GM12878 (cell line): ENCODE measurements around the gene NUP210L. TPM values are rescaled to one million over a fixed set of nuclear protein-coding genes. Genes with fewer than 3 reads are reported as not detected.
"Not testable (repeated sequence)": the region's sequence is repeated elsewhere in the genome, so short reads cannot be mapped to it uniquely, and the experiment has no call there.

ENCODE experiments used
- ATAC-seq: fragments of 200-7000 bp; cut with Tn5 transposase; 3 replicates; pipeline ENCODE4 v1.9.1; 2020; ENCODE audit warnings: mild to moderate bottlenecking, moderate library complexity
- BruUV-seq: library from RNA; stranded (reverse); fragments of 400-500 nt; replicated peaks from 2 replicates; lab custom pipeline; 2021; lab: Mats Ljungman, UMichigan
- CTCF ChIA-PET: fragments of 300-600 bp; sonication (Branson Sonifier 250); formaldehyde crosslinking; extraction: SDS; loops from one replicate; lab custom pipeline; 2021; ENCODE audit warnings: inconsistent platforms; lab: Yijun Ruan, JAX
- POLR2A ChIA-PET: fragments of 350-600 bp; formaldehyde crosslinking; extraction: SDS; loops from one replicate; lab custom pipeline; 2021; ENCODE audit warnings: inconsistent platforms; lab: Charles Lee
- RAD21 ChIA-PET: fragments of 300-600 bp; sonication (Branson Sonifier 250); formaldehyde crosslinking; loops from one replicate; lab custom pipeline; 2023; ENCODE audit warnings: antibody characterized with exemption; ENCODE audit not compliant: unreplicated experiment; lab: Charles Lee
- SMC1A ChIA-PET: fragments of 300-600 bp; sonication (Branson Sonifier 250); formaldehyde crosslinking; loops from one replicate; lab custom pipeline; 2023; ENCODE audit not compliant: unreplicated experiment, uncharacterized antibody; lab: Charles Lee
- DNase-seq: peaks from one replicate; pipeline ENCODE4 v3.0.0-alpha.2; 2011; ENCODE audit warnings: low read depth, low spot score
- FAIRE-seq: peaks from 3 replicates; lab custom pipeline; 2011; peaks lifted over from hg19 to GRCh38; lab: Jason Lieb, UNC
- H2AFZ ChIP-seq: 2 replicates; pipeline ENCODE4 v1.6.0; 2011; ENCODE audit warnings: low read depth, low read length, control low read depth; ENCODE audit not compliant: control insufficient read depth
- H3K27ac ChIP-seq: 2 replicates; pipeline ENCODE4 v1.5.1; 2011; ENCODE audit warnings: control low read depth; ENCODE audit not compliant: control insufficient read depth, insufficient read depth
- H3K27me3 ChIP-seq, 2 experiments: replicated peaks in 1 of 2; 2 replicates each; pipeline versions ENCODE4 v1.6.0 to v1.6.1; 2011; ENCODE audit warnings: low read length in 1 of 2; ENCODE audit not compliant: control insufficient read depth in 2 of 2, insufficient read depth in 2 of 2
- H3K36me3 ChIP-seq, 2 experiments: 2 replicates each; pipeline ENCODE4 v1.5.1; 2011; ENCODE audit warnings: low read length in 1 of 2; ENCODE audit not compliant: control insufficient read depth in 2 of 2, insufficient read depth in 2 of 2
- H3K4me1 ChIP-seq: 2 replicates; pipeline ENCODE4 v1.6.1; 2011; ENCODE audit warnings: mild to moderate bottlenecking, low read length, moderate library complexity, mixed read lengths; ENCODE audit not compliant: control insufficient read depth, insufficient read depth
- H3K4me2 ChIP-seq: 2 replicates; pipeline ENCODE4 v1.6.0; 2011; ENCODE audit warnings: control low read depth; ENCODE audit not compliant: control insufficient read depth, insufficient read depth
- H3K4me3 ChIP-seq: fragments of 200-600 bp; sonication (generic); 2 replicates; pipeline ENCODE4 v1.5.1; 2016
- H3K79me2 ChIP-seq: 2 replicates; pipeline ENCODE4 v1.6.0; 2011; ENCODE audit warnings: low read length; ENCODE audit not compliant: control insufficient read depth, insufficient read depth
- H3K9ac ChIP-seq: 2 replicates; pipeline ENCODE4 v1.8.0; 2011; ENCODE audit warnings: low read length, control low read depth, mixed read lengths; ENCODE audit not compliant: control insufficient read depth, insufficient read depth
- H3K9me3 ChIP-seq: replicated peaks from 3 replicates; pipeline ENCODE4 v1.5.1; 2011; ENCODE audit warnings: mild to moderate bottlenecking, low read length; ENCODE audit not compliant: control insufficient read depth, insufficient read depth
- H4K20me1 ChIP-seq: 2 replicates; pipeline ENCODE4 v1.6.0; 2011; ENCODE audit not compliant: control insufficient read depth, insufficient read depth
- BCLAF1 ChIP-seq: fragments of 450-650 bp; IDR thresholded peaks from 2 replicates; pipeline ENCODE4 v1.6.1; 2017; ENCODE audit warnings: antibody characterized with exemption, mild to moderate bottlenecking, moderate library complexity
- MYB ChIP-seq: fragments of 150-350 bp; IDR thresholded peaks from 2 replicates; pipeline ENCODE4 v1.6.1; 2014; ENCODE audit warnings: mild to moderate bottlenecking, low read depth, low read length, borderline replicate concordance
- ZNF384 ChIP-seq: IDR thresholded peaks from 2 replicates; pipeline ENCODE4 v1.6.1; 2012; ENCODE audit warnings: low read depth, mild to moderate bottlenecking, low read length, improper control_type of control experiment, borderline replicate concordance
- WGBS: methylation state at CpG from one replicate; pipeline ENCODE4 v1.1.6; 2016; ENCODE audit warnings: low lambda C conversion rate; ENCODE audit not compliant: insufficient replicate concordance, insufficient coverage; ENCODE audit errors: missing lambda C conversion rate; 5-methylcytosine and 5-hydroxymethylcytosine counted together
- in situ Hi-C: fragments of 300-500 bp; cut with MboI; formaldehyde crosslinking; loops from 9 replicates; pipeline ENCODE4 v1.14.3; 2018; ENCODE audit warnings: mixed read lengths
- intact Hi-C: fragments of 100-400 bp; cut with micrococcal nuclease; formaldehyde crosslinking; loops from one replicate; pipeline ENCODE4 v1.14.2; 2022; ENCODE audit not compliant: unreplicated experiment
- polyA plus RNA-seq, 11 experiments: library from polyadenylated mRNA; depleted of rRNA in 4 of 11; unstranded in 6 of 11; stranded (reverse) in 5 of 11; fragments of >200 nt; fragmentation: Nextera tagmentation in 4 of 11; fragmentation: Illumina TruSeq in 1 of 11; extraction: Ambion mirVana in 4 of 11; extraction: Trizol in 1 of 11; gene quantifications; 1 replicate in 1 of 11; 2 replicates in 10 of 11; pipeline versions ENCODE4 v1.2.1 to v1.2.3, GENCODE V29; 2011 to 2016; ENCODE audit warnings: inconsistent platforms in 2 of 11, missing spikeins in 2 of 11, low read depth in 1 of 11
- total RNA-seq, 4 experiments: library from RNA; depleted of rRNA in 3 of 4; stranded (reverse); fragments of >200 nt in 3 of 4; fragmentation: Illumina TruSeq in 1 of 4; extraction: Trizol in 1 of 4; gene quantifications; 2 replicates each; pipeline versions ENCODE4 v1.2.1 to v1.2.3, GENCODE V29; 2013 to 2021

The NUP210L gene
- total and polyA plus RNA-seq, 10 of the 15 experiments (the other 5 are each of a cell fraction or from before 2014, with no cell fraction given) = 0.04 to 0.08 (median 0.07) TPM; not detected in 7

DNA sequence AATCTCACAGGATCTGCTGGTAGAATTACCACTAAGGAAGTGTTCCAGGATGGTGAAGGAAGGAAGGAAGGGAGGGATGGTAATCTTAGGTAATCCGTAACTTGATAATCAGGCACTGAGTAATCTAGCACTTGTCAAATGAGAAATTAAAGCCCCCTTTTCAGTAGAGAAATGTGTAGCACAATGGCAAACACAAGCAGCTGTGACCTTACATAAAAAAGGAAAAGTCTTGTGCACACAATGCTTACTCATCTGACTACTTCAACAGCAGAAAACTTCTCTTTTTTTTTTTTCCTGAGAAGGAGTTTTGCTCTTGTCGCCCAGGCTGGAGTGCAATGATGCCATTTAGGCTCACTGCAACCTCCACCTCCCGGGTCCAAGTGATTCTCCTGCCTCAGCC, 6.1 kb downstream of the NUP210L start (continued):
- peak; percentile 83 for TF ChIP-seq ZNF384
- no peak for TF ChIP-seq MYB
- no peak for TF ChIP-seq BCLAF1

DNA sequence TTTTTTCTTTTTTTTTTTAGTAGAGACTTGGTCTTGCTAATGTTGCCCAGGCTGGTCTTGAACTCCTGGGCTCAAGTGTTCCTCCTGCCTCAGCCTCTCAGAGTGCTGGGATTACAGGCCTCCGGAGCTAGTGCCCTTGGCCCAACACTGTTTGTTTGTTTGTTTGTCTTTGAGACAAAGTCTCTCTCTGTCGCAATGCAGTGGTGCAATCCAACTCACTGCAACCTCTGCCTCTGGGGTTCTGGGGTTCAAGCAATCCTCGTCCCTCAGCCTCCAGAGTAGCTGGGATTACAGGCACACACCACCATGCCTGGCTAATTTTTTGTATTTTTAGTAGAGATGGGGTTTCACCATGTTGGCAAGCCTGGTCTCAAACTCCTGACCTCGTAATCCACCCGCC, 7.4 kb downstream of the NUP210L start:
- intact Hi-C loops, H3K9ac ChIP-seq, H3K4me1 ChIP-seq, H2AFZ ChIP-seq, H3K27me3 ChIP-seq, H3K27ac ChIP-seq, H3K79me2 ChIP-seq, ATAC-seq, BruUV-seq, SMC1A ChIA-PET, RAD21 ChIA-PET, POLR2A ChIA-PET, H3K36me3 ChIP-seq, H3K9me3 ChIP-seq, FAIRE-seq, DNase-seq, in situ Hi-C loops, H3K4me3 ChIP-seq, H3K4me2 ChIP-seq, H4K20me1 ChIP-seq: not testable (repeated sequence)
- CTCF ChIA-PET = interaction anchor here (1.2 kb wide), 1 partner anchor 144 kb away, joined by 3 read pairs; no protein-coding TSS in a partner anchor
- 94% methylated on average over 5 of the region's 5 CpGs for WGBS
